H7 (cell line): ENCODE data around the gene TRNP1. TPM values are rescaled to one million over a fixed set of nuclear protein-coding genes. Genes with fewer than 3 reads are reported as not detected.
"Not testable (repeated sequence)": the region's sequence is repeated elsewhere in the genome, so short reads cannot be mapped to it uniquely, and the experiment has no call there.

ENCODE experiments used
- DNase-seq: peaks from one replicate; pipeline ENCODE4 v3.0.0; 2012
- H3K27me3 ChIP-seq: 2 replicates; pipeline ENCODE4 v1.6.0; 2011; ENCODE audit warnings: mild to moderate bottlenecking, low read length; ENCODE audit not compliant: control insufficient read depth, insufficient read depth
- H3K36me3 ChIP-seq: replicated peaks from 2 replicates; pipeline ENCODE4 v1.5.1; 2011; ENCODE audit warnings: low read length; ENCODE audit not compliant: control insufficient read depth, insufficient read depth
- H3K4me3 ChIP-seq: 2 replicates; pipeline ENCODE4 v1.5.1; 2011; ENCODE audit warnings: low read depth, mild to moderate bottlenecking, control low read depth, low read length, moderate library complexity; ENCODE audit not compliant: insufficient read depth
- total RNA-seq: library from RNA; depleted of rRNA; stranded (reverse); fragments of >200 nt; shearing (Covaris generic); gene quantifications from 2 replicates; pipeline ENCODE4 v1.2.3, GENCODE V29; 2014

Gene TRNP1
- total RNA-seq, 1 experiment from 2014 or later: 30.5 TPM

DNA sequence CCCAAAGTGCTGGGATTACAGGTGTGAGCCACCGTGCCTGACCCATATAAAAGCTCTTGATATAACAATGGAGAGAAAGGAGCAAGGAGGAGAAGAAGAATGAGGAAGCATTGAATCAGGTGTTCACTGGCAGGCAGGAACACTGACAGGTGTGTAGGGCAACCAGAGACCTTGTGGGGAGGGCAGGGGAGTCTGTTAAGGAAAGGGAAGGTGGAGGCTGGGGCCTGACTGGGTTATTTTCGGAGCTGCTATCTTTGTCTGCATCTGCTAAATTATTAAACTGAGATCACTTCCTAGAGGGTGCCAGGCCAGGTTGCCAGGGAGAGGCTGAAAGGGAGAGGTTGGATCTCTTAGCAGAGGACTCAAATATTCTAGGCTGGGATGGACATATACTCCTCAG, 6.8 kb upstream of the TRNP1 start:
- Histone ChIP-seq H3K36me3 (no peaks in the 10 kb centered on the region), H3K27me3 (no peaks in the 10 kb centered on the region; the same call in none of the 2 replicates), H3K4me3 (no peak overlapping the region)
- DNase-seq: no peak

DNA sequence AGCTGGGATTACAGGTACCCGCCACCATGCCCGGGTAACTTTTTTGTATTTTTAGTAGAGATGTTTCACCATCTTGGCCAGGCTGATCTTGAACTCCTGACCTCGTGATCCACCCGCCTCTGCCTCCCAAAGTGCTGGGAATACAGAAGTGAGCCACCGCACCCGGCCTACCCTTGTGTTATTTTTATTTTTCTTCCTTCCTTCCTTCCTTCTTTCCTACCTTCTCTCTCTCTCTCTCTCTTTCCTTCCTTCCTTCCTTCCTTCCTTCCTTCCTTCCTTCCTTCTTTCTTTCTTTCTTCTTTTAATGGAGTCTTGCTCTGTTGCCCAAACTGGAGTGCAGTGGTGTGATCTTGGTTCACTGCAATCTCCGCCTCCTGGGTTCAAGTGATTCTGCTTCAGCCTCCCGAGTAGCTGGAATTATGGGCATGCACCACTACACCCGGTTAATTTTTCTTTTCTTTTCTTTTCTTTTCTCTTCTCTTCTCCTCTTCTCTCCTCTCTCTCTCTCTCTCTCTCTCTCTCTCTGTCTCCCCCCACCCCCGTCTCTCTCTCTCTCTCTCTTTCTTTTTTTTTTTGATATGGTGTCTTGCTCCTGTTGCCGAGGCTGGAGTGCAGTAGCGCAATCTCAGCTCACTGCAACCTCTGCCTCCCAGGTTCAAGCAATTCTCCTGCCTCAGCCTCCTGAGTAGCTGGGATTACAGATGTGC, 3.9 kb upstream of the TRNP1 start:
- not testable (repeated sequence) for H3K27me3 ChIP-seq, H3K36me3 ChIP-seq, H3K4me3 ChIP-seq, DNase-seq

DNA sequence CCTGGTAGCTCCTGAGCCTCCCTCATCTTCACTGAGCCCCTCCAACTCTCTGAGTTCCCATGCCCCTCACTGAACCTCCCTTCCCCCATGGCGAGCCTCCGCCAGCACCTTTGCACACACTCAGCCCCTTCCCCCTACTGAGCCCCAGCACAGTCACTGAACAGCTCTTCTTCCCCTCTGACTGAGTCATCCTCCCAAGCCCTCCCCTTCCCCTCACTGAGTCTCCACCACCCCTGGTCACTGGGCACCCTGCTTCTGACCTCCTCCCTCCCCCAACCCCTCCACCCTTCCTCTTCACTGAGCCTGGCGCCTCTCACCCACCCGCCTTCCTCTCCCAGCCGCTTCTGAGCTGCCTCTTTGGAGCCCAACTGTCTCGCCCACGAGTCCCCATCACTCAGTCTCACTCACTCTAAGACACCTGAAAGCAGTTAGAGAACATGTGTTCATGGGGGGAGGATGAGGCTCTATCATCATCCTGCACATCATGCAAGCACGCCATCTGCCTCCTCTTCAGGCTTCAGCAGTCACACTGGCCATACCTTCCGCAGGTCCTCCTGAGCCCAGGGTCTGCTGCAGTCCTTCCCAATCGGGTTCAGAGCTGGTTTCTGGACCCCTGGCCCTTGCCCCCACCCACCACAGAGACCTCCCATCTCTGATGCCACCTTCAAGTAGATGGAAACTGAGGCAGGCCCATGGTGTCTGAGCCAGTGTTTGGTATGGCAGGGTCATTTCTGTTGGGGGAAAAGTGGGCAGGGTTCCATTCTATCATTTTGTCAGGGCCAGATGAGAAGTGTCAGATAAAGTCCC, 2.0 kb upstream of the TRNP1 start:
- no peak overlapping the region for H3K4me3 ChIP-seq
- peaks cover 2% of the 10 kb centered on the region for H3K36me3 ChIP-seq
- peaks cover 1% of the 10 kb centered on the region for H3K27me3 ChIP-seq
- DNase-seq: peak; percentile 44

DNA sequence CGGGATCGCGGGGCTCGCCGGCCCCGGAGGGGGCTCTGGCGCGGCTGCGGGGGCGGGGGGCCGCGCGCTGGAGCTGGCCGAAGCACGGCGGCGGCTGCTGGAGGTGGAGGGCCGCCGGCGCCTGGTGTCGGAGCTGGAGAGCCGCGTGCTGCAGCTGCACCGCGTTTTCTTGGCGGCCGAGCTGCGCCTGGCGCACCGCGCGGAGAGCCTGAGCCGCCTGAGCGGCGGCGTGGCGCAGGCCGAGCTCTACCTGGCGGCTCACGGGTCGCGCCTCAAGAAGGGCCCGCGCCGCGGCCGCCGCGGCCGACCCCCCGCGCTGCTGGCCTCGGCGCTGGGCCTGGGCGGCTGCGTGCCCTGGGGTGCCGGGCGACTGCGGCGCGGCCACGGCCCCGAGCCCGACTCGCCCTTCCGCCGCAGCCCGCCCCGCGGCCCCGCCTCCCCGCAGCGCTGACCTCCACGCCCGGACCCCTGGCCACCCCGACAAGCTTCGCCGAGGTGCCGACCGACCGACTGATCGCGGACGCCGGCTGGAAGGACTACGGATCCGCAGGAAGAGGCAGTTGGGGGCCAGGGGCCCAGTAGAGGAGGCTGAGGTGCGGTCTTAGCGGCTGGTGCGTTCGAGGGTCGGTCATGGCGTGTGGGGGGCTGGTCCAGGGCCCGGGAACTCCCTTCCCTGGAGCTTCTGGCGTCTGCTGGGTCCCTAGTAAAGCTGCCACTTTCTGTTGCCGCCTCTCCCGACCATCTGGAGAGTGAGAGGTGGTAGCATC, 711 bp downstream of the TRNP1 start:
- peak; percentile 75 for DNase-seq
- peaks cover 1% of the 10 kb centered on the region for H3K27me3 ChIP-seq
- H3K36me3 ChIP-seq: peaks cover 2% of the 10 kb centered on the region
- H3K4me3 ChIP-seq: peak overlapping the region; percentile 89

DNA sequence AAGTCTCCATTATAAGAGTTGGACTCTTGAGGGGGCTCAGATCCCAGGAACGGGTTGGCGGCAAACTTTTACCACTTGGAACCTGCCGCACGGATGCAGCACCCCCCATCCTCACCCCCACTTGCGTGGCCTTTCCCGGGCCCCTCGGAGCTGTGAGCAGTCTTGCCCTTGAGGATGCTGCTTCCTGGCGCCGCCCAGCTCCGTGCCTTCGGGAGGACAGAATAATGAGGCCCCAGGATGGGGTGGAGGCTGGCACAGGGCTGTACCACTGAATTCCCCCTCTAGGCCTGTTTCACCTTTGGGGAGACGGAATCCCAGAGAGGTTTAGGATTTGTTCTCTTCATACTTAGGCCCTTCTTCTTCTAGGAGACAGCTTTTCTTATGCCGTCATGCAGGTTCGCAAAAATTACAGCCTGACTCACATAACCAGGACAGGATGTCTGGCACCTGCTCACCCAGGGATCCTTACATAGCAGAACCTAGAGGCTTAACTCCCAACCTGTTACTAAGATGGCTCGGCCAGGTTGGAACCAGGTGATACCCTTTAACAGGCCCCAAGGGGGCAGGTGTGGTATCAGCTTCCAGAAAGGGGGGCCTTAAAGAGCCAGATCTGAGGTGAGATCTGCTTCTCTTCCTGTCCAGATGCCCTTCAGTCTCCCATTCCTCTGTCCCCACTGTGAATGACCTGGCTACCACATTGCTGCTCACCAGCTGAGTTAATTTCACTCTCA, 1.5 kb downstream of the TRNP1 start:
- peak; percentile 63 for DNase-seq
- Histone ChIP-seq H3K36me3 (peaks cover 2% of the 10 kb centered on the region), H3K4me3 (peak overlapping the region; percentile 89), H3K27me3 (peaks cover 1% of the 10 kb centered on the region)

DNA sequence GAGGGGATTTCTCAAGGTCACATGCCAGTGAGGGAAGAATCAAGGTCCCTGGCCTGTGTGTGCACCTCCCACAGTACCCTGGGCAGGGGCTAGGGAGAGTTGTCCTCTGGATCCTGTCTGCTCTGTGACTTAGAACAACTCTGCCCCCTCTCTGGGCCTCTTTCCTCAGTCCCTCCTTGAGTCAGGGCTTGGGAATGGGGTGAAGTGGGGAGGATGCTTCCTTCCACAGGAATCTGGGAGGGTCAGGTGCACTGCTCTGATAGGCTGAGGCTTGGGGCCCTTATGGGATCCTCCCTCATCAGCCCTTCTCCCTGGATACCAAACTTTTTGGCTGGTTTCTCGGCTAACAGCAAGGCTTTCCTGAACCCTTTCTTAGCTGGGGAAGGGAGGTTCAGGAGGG, 2.5 kb downstream of the TRNP1 start:
- Histone ChIP-seq H3K27me3 (peaks cover 1% of the 10 kb centered on the region), H3K36me3 (peaks cover 2% of the 10 kb centered on the region), H3K4me3 (no peak overlapping the region)
- DNase-seq: peak; percentile 40

DNA sequence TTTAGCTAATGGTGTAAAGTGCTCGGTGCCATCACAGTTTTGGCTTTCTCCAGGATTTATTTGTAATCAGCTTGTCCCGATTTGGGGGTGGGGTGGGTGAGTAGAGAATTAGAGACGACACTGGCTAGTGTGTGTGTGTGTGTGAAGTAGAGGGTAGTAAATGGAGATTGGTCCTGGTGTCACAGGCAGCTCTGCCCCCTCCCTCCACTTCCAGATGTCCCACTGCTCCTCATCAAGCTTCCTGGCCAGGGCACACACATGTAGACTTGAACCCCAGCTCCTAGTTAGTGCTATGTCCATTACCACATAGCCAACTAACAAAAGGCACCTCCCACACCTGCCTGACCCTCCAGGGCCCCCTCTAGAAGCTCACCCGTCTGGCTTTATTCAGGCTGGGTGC, 3.2 kb downstream of the TRNP1 start:
- no peak for DNase-seq
- H3K27me3 ChIP-seq: peaks cover 1% of the 10 kb centered on the region
- H3K4me3 ChIP-seq: no peak overlapping the region
- H3K36me3 ChIP-seq: peaks cover 2% of the 10 kb centered on the region

DNA sequence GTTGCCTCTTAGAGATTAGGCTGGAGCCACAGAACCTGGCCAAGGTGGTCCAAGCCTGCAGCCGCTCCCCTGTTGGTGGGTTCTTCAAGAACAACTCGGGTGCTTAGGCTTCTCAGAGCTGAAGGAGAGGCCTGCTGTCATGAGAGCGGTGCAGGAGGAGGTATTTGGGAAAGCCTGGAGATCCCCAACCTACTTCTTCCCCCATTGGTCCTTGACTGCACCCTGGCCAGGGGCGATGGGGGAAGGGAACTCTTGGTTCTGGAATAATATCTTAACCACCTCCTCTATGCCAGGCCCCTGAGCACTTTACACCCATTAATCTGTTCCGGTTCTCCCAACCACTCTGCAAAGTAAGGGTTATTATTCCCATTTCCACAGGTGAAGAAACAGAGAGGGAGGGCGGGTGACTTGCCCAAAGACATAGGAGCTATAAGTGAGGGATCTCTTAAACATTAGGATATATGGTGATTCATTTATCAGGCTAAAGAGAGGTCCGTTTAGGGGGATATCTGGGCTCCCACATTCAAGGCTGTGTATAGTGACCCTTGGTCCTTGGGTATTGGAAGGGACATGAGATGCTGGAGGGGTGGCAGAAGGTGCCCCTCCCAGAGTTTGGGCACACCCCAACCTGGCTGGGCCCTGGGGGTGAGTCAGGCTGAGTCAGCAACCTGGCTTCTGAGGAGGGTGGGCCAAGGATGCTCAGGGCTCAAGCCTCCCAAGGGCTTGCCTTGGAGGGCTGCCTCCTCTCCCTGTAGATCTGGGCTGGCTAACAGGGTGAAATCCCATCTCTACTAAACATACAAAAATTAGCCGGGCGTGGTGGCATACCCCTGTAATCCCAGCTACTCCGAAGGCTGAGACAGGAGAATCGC, 5.2 kb downstream of the TRNP1 start:
- peaks cover 7% of the 10 kb centered on the region for H3K36me3 ChIP-seq
- peak; percentile 35 for DNase-seq
- H3K4me3 ChIP-seq: no peak overlapping the region
- H3K27me3 ChIP-seq: no peaks in the 10 kb centered on the region

DNA sequence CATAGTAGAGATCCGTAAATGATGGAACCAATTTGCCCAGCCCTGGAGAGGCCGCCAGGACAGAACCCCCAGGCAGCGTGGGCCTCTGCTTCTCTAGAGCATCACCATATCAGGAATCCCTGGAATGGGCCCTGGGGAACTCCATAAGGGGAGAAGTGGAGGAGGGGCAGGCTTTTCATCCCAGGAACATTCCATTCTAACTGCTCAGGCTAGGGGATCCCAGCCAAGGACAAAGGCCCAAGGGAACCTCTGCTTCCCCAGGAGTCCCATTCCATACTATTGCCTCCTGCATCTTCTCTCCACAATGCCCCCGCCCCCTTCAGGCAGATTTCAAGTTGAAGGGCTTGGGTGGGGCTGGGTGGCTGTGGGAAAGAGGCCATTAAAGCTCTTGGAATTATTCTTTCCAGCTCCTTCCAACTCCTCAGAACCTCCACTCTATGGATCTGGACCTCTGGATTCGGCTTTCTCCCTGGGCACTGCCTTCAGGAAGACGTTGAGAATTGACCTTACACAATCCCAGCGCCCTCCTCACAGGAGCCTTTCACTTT, 6.0 kb downstream of the TRNP1 start:
- DNase-seq: peak; percentile 91
- H3K36me3 ChIP-seq: peaks cover 7% of the 10 kb centered on the region
- no peaks in the 10 kb centered on the region for H3K27me3 ChIP-seq
- H3K4me3 ChIP-seq: no peak overlapping the region

DNA sequence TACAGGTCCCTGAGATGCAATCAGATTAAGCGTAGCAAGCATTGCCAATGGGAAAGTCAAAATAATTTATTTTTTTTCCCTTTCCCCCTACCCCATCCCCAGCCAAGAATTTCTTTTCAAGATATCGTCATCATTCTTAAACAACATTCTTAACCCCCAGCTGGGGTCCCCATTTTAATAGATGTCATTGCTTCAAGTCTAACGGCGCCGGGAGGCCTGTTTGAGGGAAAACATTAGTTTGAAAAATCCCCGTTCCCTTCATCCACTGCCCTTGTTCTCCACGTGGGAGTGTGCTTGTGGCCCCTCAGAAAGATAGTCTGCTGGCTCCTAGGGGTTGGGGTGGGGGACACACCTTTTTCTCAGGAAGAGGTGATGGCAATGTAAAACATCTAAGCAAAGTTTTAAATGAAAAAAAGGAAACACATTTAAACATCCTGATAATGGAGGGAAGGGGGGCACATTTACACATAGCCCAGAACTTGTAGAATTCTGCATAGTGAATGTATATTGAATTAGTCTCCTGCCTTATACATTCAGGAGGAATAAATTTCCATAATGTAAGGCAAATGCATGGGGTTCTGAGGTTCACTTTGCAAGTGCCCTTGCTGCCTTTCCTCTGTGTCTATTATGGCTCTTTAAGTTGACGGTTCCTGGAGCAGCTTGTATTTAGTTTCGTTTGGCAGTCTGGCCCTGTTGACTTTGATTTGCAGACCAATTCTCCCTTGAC, 6.8 kb downstream of the TRNP1 start:
- Histone ChIP-seq H3K36me3 (peaks cover 11% of the 10 kb centered on the region), H3K27me3 (no peaks in the 10 kb centered on the region), H3K4me3 (no peak overlapping the region)
- DNase-seq: no peak

DNA sequence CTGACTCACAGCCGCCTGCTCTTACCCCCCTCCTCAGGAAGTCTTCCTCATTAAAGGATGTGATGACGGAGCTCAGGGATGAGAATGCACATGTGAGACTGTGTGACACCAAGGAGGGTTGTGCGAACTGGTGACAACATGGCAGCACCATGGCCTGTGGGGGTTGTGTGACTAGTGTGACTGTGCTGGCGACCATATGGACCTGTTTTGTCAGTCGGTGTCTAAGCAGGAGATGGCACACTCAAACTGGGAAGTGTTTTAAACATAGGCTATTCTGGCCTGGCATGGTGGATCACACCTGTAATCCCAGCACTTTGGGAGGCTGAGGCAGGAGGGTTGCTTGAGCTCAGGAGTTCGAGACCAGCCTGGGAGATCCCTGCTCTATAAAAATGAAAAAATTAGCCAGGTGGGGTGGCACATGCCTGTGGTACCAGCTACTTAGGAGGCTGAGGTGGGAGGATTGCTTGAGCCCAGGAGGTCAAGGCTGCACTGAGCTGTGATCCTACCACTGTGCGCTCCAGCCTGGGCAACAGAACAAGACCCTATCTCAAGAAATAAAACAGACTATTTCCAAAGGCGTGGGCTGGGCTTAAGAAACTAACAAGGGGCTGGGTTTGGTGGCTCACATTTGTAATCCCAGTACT, 7.4 kb downstream of the TRNP1 start:
- no peak for DNase-seq
- Histone ChIP-seq H3K4me3 (no peak overlapping the region), H3K36me3 (peaks cover 16% of the 10 kb centered on the region), H3K27me3 (no peaks in the 10 kb centered on the region)

DNA sequence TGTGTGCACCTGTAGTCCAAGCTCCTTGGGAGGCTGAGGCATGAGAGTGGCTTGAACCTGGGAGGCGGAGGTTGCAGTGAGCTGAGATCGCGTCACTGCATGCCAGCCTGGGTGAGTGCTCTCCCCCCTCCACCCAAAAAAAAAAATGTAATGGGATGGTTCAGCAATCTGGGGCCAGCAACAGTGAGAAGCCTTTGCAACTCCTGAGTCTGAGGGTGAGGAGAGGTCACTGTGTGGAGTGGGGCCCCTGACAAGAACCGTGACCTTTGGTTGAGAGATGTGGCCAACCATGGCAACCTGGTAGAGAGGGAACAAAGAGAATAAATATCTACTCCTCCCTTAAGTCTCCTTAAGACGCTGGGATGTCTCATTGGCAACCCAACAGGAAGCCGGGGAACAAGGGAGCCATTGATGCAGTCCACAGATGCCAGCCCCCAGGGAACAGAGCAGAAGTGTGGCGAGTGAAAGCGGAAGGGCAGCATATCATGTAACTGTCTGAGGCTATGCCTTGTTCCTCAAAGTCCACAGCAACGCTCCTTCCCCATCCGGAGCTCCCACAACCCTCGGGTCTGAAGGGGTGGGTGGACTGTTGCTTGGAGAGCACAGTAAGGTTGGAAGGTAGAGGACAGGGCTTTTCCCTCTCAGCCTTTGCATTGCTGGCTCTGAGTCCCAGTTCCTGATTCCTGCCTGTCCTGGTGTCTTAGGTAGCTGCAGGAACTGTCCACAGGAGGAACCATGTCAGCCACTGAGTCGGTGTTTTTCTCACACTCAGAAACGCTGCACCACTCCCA, 8.3 kb downstream of the TRNP1 start:
- no peaks in the 10 kb centered on the region for H3K27me3 ChIP-seq
- DNase-seq: no peak
- H3K4me3 ChIP-seq: no peak overlapping the region
- H3K36me3 ChIP-seq: peaks cover 23% of the 10 kb centered on the region
